Hindlimb muscle (tissue), 1 donor: ENCODE results near the gene DISP3. TPM values are rescaled to one million over a fixed set of nuclear protein-coding genes. Genes with fewer than 3 reads are reported as not detected.

Source experiments
- DNase-seq: peaks from one replicate; pipeline ENCODE4 v3.0.0-alpha.2; 2013
- polyA plus RNA-seq: library from polyadenylated mRNA; unstranded; fragments of 120-200 nt; gene quantifications from one replicate; pipeline ENCODE4 v1.2.1, GENCODE V29; 2013; ENCODE audit not compliant: insufficient read length

The DISP3 gene
- polyA plus RNA-seq, 1 donor = 0.30 TPM

DNA sequence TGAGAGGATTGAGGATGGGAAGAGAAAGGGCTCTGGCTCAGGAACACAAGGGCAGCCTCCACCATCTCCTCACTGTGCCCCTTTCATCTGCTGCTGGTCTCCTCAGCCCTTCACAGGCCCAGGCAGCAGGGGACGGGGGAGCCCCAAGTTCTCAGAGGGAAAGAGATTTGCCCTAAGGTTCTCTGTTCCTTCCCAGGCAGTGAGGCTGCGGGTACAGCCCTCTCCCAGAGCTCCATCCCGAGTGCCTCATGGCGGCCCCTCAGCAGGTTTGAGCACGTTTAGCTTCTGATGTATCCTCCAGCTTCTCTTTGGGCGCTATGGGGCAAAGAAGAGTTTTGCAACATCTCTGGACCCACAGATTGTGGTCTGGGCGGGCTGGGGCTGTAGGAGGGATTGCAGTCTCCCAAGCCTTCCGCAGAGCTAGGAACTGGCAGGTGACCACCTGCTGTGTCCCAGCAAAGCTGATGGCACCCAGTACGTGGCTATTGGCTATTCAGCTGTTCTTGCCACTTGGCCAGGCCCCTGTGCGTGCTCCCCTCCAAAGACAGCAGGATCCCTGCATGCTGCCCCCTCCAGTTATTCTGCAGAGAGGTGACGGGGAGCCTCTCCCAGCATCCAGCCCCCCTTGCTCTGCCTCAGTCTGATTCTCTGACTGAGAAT is 10.1 kb downstream of the DISP3 start:
- no peak for DNase-seq

DNA sequence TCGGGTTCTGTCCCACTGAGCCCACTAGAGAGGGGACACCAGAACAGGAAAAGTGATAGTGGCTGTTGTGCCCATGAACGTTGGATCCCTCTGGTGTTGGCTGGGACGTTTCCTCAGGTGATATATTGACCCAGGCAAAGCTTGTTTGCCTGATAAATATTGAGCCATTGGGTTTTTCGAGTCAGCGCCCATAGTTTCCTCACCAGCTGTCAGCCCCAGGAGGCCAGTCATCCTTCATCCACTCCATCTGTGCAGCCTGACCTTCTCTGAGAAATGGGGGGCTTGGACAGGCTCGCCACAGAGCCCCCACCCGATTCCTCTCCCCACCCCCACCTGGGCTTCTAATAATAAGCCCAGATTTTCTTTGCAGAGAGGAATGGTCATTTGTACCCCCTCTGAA is 13.3 kb downstream of the DISP3 start:
- DNase-seq = no peak

GRCh38 chr1:11493972-11494655 is 15.2 kb downstream of the DISP3 start:
- no peak for DNase-seq

GRCh38 chr1:11494771-11495170 is 15.8 kb downstream of the DISP3 start:
- no peak for DNase-seq

- no peak for DNase-seq
Observed at GRCh38 chr1:11495579-11495978, 16.6 kb downstream of the DISP3 start.

DNA sequence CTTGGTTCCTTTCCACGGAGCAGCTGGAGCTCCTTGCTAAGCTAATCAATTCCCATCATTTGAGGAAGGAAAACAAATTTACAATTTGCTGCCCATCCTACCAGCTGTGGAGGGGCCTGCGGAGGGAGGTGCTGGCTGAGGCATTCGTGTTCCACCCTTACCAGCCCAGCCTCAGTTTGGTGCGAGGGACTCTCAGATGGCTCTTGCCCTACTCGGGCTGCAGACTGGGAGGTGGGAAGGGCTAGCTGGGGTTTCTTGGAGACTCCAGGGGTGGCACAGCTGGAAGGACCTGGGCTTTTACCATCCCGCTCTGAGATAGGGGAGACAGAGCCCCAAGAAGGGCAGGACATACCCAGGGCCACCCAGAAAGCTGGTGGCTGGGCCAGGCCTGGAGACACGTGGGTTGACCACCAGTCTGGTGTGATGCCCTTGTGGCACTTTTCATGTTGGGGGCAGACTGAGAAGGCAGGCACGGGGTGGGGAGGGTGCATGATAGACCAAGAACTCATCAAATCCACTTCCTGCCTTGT is 17.7 kb downstream of the DISP3 start:
- no peak for DNase-seq

DNA sequence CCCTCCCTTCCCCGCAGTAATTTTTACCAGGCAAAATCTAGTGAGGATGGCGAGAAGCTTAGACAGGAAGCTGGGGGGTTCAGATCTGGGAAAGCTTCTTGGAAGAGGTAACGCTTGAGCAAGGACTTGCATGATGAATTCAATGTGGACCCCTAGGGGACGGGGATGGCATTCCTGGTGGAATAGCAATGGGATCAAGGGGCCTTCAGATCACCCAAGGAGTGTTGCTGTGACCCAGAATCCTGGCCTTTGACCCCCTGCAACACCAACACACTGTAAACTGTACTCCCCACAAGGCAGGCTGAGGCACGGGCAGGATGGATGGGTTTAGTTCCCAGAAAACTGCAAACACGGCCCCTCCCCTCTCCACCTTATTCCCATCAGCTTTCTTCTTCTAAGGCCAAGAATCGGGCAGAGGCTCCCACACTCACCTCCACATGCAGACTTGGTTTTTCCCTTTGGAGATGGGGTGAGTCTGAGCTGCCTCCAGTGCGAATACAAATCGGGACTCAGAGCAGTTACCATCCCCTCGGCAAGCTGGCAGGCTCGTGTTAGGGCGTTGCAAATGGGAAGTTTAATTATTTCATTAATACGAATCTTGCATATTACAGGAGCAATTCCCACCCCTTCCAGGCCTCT is 20.1 kb downstream of the DISP3 start:
- DNase-seq = no peak

DNA sequence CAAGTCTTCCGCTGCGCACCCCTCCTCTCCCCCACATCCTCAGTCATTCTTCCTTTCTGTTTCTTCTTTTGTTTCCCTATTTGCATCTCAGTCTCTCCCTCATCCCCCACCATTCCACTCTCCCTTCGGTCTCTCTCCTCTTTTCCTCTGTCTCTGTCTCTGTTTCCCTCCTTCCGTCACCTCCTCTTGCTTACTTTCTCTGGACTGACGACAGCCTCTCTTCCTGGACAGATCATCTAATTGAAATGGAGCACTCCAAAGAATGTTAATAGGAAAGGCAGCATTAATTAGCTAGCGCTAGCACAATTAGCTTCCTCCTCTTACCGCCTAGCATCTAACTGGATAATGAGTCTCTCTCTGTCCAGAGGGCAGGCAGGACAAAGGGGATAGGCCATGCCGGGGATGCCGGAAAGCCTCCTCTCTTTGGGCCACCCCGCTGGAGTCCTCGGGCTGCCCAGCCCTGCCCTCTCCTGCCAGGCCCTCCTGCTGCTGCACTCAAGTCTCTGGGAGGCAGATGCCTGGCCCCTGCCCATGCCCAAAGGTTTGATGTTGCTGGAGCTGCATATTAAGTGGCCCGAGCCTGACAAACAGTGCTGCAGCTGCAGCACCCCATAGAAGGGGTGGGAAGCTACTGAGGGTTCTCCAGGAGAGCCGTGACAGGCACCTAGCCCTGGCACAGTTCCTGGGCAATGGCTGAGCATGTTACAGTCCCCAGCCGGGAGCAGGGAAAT is 20.8 kb downstream of the DISP3 start:
- no peak for DNase-seq

DNA sequence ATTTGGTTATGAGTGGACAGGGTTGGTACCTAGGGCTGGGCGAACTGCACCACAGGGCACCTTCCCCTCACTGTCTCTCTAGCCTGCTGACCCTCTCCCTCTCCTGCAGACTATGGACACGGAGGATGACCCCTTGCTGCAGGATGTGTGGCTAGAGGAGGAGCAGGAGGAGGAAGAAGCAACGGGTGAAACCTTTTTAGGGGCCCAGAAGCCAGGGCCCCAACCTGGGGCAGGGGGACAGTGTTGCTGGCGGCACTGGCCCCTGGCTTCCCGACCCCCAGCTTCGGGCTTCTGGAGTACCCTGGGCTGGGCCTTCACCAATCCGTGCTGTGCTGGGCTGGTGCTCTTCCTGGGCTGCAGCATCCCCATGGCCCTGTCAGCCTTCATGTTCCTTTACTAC is 21.9 kb downstream of the DISP3 start:
- no peak for DNase-seq

- peak; percentile 40 for DNase-seq
Observed at GRCh38 chr1:11501491-11501897, 22.5 kb downstream of the DISP3 start.

- DNase-seq = no peak
Observed at GRCh38 chr1:11501906-11502485, 23.0 kb downstream of the DISP3 start.

- no peak for DNase-seq
Observed at GRCh38 chr1:11502516-11502915, 23.6 kb downstream of the DISP3 start.

DNA sequence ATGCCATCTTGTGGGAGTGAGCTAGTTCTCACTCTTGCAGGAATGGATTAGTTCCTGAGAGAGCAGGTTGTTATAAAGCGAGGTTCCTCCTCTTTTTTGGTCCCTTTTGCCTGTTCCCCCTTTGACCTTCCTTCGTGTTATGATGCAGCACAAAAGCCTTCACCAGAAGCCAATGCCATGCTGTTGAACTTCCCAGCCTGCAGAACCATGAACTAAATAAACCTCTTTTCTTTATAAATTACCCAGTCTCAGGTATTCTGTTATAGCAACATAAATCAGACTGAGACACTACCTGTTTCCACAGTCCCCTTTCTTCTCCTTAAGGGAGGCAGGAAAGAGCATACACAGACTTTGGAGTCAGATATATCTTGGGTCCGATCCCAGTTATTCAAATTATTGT is 25.6 kb downstream of the DISP3 start:
- DNase-seq = no peak

DNA sequence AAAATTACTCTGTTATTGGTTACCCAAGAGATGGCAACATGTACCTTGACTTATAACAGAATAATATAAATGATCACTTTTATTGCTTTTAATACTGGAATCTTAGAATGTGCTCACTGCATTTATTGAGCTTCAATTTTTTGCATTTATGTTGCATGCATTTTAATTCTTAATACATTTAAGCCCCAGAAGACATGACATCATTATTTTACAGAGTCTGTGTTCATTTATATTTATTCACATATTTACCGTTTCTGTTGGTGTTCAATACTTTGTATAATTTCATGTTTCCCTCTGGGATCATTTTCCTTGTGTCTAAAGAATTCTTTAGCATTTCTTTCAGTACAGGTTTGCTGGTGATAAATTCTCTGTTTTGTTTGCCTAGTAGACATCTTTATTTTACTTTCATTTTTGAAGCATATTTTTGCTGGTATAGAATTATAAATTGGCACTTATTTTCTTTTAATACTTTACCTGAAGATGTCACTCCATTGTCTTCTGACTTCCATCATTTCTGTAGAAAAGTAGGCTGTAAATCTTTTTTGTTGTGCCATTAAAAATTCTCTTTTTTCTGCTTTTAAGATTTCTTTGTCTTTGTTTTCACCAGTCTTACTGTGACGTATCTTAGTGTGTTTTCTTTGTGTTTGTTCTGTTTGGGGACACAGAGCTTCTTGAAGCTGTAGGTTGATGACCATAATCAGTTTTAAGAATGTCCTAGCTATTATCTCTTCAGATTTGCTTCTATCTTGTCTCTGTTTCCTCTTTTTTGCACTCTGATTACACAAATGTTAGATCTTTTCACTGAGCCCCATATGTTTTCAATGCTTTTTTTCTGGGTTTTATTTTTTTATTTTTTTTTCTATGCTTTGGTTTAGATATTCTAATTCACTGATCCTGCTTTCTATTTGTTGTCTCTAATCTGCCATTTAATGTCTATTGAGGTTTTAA is 26.9 kb downstream of the DISP3 start:
- no peak for DNase-seq

- no peak for DNase-seq
Observed at GRCh38 chr1:11507309-11507708, 28.4 kb downstream of the DISP3 start.

DNA sequence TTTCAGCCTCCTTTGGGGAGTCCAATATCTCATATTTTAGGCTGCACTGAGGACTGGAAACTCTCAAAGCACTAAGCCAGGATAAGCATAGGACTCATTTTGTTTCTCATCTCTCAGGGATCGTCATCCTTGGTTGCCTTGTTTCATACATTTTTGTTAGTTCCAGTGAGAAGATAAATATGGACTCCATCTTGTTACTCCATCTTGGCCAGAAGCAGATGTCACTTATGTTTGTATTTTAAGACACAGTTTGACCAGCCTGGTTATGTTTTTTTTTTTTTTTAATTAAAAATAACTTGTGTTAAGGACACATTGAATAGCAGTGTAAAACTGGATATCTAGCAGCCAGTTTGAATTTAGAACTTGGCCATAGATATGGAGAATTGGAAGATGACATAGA is 34.7 kb downstream of the DISP3 start:
- no peak for DNase-seq

DNA sequence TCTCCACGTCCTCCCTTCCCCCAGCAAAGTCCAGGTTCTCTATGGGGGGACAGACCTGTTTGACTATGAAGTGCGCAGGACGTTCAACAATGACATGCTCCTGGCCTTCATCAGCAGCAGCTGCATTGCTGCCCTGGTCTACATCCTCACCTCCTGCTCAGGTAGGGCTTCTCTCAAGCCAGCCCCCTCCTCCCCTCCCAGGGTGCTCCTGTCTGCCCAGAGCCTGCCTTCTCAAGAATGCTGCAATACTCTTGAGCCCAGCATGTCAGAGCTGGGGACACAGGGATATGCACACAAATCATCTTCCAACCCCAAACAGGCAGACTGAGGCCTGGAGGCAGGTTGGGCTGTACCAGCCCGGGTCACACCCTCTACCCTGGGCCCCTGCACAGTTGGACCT is 35.4 kb downstream of the DISP3 start:
- no peak for DNase-seq

DNA sequence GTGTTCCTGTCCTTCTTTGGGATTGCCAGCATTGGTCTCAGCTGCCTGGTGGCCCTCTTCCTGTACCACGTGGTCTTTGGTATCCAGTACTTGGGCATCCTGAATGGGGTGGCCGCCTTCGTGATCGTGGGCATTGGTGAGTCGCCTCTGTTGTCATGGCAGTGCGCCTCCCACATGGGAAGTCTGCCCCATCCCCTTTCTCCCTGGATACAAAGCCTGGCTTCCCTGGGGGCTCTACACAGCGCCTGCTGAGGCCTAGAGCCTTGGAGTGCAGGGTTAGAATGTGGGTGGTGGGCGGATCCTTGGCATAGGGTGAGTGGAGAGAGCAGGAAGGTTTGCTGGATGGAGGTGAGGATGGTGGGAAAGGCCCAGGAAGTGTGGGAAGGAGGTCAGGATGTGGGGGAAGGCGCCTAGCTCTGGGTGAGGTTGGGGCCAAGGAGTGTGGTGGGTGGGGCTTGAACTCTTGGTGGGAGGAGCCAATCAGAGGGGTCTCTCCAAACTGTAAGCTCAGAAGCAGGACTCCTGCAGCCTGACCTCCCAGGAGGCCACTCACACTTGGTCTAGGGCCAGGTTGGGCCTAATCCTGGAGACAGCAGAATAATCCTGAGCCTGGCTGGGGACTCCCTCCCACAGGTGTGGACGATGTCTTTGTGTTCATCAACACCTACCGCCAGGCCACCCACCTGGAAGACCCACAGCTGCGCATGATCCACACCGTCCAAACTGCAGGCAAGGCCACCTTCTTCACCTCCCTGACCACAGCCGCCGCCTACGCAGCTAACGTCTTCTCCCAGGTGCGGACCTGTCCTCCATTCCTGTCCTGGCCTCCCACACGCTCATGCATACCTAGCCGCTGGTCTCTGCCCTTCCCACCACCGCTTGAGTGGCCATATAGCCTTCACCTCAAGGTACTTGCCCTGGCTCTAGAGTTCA is 36.7 kb downstream of the DISP3 start:
- no peak for DNase-seq

DNA sequence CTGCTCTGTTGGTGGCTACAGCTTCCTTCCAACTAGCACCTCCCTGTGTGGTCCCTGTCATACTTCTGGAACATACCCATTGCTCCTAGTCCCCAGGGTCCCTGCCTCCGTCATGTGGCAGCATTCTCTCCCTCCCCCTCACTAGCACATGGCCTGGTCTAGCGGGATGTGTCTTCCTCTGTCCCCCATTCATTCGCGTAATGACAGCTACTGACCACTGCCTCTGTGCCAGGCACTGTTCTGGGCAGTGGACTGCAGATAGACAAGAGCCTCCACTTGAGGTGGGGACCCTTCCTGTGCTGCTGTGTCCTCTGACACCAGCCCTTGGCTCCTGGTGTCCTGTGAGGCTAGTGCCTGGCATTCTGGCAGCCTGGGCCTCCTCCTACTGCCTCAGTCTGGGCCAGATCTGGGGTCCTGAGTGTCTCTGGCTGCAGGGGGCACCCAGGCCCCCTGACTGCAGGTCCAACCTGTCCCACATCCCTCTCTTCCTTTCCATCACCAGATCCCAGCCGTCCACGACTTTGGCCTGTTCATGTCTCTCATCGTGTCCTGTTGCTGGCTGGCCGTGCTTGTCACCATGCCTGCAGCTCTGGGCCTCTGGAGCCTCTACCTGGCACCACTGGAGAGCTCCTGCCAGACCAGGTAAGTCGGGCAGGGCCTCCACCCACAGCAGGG is 38.1 kb downstream of the DISP3 start:
- no peak for DNase-seq
